GM12873 (cell line): ENCODE measurements around the gene LARGE1.

Experiments
- CTCF ChIP-seq: IDR thresholded peaks from 2 replicates; pipeline ENCODE4 v1.5.1; 2012; ENCODE audit warnings: low read depth, mild to moderate bottlenecking, moderate library complexity, low read length, control low read depth; ENCODE audit not compliant: insufficient read depth; ENCODE audit errors: missing control alignments

LARGE1 gene

DNA sequence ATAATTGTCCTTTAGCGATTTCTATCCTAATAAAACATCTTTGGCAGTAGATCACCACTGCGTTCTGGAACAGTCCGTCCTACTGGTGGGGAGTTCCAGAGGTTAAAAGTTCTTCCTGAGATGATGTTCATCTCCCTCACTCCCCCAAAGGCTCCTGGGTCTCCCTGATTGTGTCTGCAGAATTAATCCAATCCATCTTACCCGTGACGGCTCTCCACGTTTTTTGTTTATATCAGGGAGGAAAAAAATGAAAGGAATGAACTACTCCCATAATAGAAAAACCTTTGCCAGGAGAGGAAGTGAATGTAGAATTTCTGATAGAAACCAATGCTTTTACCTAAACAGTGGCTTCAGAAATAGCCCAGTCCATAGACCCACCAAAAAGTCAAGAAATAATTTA is 81.6 kb downstream of the LARGE1 start:
- no peak for TF ChIP-seq CTCF

DNA sequence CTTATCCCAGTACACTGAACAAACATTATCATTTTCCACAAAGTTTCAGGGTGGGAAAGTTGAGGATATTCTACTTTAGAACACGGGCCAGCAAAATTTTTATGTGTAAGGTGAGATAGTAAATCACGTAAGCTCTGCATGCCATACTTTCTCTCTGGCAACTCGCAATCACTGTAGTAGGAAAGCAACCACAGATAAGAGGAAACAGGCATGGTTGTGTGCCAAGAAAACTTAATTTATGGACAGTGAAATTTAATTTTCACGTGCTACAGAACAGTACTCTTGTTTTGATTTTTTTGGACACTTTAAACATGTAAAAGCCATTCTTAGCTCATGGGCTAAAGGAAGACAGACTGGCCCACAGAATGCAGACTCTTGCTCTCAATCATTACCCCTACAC is 82.5 kb downstream of the LARGE1 start:
- TF ChIP-seq CTCF = no peak

DNA sequence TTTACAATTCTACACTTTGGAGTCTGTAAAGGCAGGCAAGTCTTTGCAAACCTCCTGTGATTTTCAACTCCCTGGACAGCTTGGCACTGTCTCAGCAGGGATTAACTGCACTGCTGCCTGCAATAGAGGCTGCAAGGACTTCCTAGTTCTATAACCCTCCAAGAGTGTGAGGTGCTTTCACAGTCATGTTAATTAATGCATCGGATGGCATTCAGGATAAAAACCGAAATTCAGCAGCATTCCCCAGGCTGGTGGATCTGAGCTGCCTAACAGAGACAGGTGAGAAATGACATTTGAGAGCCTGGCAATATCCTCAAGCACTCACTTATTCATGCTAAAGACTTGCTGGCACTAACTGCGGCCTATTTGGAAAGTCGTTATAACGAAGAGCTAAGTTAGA is 85.0 kb downstream of the LARGE1 start:
- no peak for TF ChIP-seq CTCF

DNA sequence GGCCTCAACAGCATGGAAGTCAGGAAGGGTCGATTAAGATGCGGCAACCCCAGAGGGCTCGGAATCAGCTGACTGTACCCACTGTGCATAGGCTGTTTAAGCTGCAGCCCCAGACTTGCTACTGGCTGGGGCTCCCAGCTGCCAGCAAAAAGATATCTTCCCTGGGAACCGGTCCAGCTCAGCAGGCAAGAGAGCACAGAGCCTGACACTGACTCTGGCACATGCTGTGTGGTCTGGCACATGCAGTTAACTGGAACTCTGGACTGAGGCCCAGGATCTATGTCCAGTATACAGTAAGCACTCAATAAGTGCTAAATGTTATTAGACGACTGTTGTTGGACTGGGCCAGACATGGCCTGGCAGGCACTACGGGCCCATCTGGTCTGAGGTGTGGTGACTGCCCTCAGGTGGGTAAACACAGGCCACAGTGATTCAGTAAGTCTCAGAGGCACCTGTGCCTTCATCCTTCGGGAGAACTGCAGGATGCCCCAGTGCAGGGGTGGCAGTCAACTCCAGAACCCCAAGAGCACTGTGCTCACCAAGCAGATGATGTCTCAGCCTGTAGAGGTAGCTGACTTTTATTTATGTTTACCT is 87.6 kb downstream of the LARGE1 start:
- TF ChIP-seq CTCF = no peak

DNA sequence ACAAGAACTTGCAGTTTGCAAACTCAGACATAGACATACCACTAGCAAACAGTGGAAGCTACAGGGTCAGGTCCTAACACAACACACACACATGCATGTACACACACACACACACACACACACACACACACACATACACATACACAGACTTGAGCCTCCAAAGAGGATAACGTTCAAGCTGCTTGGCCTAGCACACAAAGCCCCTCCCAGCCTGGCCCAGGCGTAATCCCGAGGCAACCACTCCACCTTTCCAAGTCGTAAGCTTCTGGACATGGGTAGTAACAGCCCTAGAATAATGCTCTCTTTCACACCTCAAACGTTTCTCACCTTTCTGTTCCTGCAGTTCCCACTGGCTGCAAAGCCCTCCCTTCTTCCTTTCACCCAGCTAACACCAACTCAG is 88.6 kb downstream of the LARGE1 start:
- TF ChIP-seq CTCF = no peak

DNA sequence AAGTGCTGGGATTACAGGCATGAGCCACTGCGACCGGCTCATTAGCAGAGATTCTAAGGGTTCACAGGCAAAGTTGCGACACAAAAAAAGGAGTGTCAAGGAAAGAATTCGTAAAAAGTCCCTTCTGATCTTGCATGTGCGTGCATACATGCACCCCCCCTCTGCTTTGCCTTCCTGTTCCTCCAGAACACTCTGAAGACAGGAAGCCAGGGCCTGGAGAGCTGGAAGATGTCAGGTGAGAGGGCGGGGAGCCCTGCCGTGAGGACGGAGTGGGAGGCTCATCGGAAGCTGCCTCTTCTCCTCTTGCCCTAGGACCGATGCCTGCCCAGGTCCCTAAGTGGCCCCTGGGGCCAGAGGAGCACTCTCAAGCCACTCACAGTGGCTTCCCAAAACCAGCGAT is 89.1 kb downstream of the LARGE1 start:
- TF ChIP-seq CTCF = no peak

GRCh38 chr22:33829546-33830280 is 90.6 kb downstream of the LARGE1 start:
- no peak for TF ChIP-seq CTCF
